ENCODE data around the gene CST2.
"Not testable (repeated sequence)": the region's sequence is repeated elsewhere in the genome, so short reads cannot be mapped to it uniquely, and the experiment has no call there.

CST2 gene

DNA sequence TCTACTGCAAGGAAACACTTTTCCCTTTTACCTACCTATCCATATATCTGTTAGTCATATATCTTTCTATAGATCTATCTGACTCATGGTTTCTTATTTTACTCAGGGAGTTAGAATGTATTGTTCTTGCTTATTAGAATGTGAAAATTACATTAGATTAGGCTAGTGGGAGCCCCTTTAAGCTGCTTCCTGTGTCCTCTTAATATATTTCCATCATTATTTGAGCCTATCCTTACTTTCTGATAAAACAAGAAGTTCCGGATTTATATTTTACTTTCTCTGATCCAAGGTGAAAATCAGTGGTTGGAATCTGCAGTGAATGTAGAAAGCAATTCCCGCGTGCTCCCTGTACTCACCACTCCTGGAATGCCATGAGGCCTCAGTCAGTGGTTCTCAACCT lies 31.0 kb downstream of the CST2 start:
- Histone ChIP-seq H3K27me3 (no peaks in the 10 kb centered on the region), H3K27ac (no peak overlapping the region), H3K9me3 (no peaks in the 10 kb centered on the region), H3K36me3 (no peaks in the 10 kb centered on the region), H3K4me3 (ENCODE audit: low read depth in 1 of 2, low read length in 1 of 2) (no peak overlapping the region), H3K4me1 (ENCODE audit: control insufficient read depth in 1 of 2, insufficient read depth in 1 of 2, low read depth in 1 of 2, low read length in 1 of 2) (no peaks in the 10 kb centered on the region)
- TF ChIP-seq, protein P1, sequence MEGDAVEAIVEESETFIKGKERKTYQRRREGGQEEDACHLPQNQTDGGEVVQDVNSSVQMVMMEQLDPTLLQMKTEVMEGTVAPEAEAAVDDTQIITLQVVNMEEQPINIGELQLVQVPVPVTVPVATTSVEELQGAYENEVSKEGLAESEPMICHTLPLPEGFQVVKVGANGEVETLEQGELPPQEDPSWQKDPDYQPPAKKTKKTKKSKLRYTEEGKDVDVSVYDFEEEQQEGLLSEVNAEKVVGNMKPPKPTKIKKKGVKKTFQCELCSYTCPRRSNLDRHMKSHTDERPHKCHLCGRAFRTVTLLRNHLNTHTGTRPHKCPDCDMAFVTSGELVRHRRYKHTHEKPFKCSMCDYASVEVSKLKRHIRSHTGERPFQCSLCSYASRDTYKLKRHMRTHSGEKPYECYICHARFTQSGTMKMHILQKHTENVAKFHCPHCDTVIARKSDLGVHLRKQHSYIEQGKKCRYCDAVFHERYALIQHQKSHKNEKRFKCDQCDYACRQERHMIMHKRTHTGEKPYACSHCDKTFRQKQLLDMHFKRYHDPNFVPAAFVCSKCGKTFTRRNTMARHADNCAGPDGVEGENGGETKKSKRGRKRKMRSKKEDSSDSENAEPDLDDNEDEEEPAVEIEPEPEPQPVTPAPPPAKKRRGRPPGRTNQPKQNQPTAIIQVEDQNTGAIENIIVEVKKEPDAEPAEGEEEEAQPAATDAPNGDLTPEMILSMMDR (IDR thresholded peaks at IDR 0.05), result no peak

DNA sequence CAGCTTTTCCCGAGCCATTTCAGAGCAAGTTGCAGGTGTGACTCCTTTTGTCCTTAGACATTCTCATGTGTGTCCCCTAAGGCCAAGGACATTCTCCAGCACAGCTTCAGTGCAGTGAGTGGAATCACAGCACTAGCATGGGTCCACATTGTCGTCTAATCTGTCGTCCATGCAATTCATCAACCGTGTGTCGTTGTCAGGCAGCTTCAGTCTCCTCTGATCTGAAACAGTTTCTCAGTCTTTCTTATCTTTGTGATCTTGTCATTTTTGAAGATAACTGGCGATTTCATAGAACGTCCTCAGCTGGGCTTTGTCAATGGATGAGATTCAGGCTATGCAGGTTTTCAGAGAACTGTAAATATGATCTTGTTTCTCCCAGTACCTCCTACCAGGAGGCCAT lies 31.7 kb downstream of the CST2 start:
- Histone ChIP-seq H3K4me1 (ENCODE audit: control insufficient read depth in 1 of 2, insufficient read depth in 1 of 2, low read depth in 1 of 2, low read length in 1 of 2) (no peaks in the 10 kb centered on the region), H3K36me3 (no peaks in the 10 kb centered on the region), H3K27me3 (no peaks in the 10 kb centered on the region), H3K27ac (no peak overlapping the region), H3K9me3 (no peaks in the 10 kb centered on the region), H3K4me3 (ENCODE audit: low read depth in 1 of 2, low read length in 1 of 2) (no peak overlapping the region)
- TF ChIP-seq, protein P1 (IDR thresholded peaks at IDR 0.05), result no peak

DNA sequence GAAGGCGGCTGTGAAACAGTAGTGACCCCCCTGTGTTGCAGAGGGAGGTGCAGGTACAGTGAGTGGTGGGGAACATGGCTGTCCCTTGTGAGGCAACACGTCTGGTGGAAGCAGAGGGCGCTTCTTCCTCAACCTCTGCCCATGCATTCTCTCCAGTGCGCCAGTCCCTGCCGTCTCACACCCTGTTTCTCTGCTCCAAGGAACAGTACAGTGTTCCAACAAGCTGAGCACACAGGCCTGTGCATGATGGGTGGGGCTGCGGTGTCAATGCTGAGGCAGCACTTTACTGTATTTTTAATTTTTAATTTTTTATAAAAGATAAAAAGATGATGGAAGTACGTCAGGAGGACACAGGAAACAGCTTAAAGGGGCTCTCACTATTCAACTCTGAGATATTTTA lies 32.5 kb downstream of the CST2 start:
- Histone ChIP-seq H3K27ac (no peak overlapping the region), H3K9me3 (no peaks in the 10 kb centered on the region), H3K4me3 (ENCODE audit: low read depth in 1 of 2, low read length in 1 of 2) (no peak overlapping the region), H3K4me1 (ENCODE audit: control insufficient read depth in 1 of 2, insufficient read depth in 1 of 2, low read depth in 1 of 2, low read length in 1 of 2) (no peaks in the 10 kb centered on the region), H3K27me3 (no peaks in the 10 kb centered on the region), H3K36me3 (no peaks in the 10 kb centered on the region)
- TF ChIP-seq, protein P1 (IDR thresholded peaks at IDR 0.05), result no peak

DNA sequence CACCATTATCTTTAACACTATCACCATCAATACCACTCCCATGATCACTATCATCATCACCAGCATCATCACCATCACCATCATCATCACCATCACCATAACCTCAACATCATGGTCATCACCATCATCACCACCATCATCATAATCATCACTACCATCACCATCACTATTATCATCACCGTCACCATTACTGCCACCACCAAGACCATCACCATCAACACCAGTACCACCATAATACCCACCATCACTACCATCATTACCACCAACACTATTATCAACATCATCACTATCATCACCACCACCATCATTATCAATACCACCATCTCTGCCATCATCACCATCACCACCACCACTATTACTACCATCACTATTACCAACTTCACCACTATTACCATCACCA lies 43.1 kb downstream of the CST2 start:
- Histone ChIP-seq H3K4me1 (ENCODE audit: control insufficient read depth in 1 of 2, insufficient read depth in 1 of 2, low read depth in 1 of 2, low read length in 1 of 2) (no peaks in the 10 kb centered on the region), H3K27ac (no peak overlapping the region), H3K9me3 (no peaks in the 10 kb centered on the region), H3K36me3 (no peaks in the 10 kb centered on the region), H3K27me3 (no peaks in the 10 kb centered on the region), H3K4me3 (ENCODE audit: low read depth in 1 of 2, low read length in 1 of 2) (no peak overlapping the region)
- TF ChIP-seq, protein P1 (IDR thresholded peaks at IDR 0.05), result no peak

DNA sequence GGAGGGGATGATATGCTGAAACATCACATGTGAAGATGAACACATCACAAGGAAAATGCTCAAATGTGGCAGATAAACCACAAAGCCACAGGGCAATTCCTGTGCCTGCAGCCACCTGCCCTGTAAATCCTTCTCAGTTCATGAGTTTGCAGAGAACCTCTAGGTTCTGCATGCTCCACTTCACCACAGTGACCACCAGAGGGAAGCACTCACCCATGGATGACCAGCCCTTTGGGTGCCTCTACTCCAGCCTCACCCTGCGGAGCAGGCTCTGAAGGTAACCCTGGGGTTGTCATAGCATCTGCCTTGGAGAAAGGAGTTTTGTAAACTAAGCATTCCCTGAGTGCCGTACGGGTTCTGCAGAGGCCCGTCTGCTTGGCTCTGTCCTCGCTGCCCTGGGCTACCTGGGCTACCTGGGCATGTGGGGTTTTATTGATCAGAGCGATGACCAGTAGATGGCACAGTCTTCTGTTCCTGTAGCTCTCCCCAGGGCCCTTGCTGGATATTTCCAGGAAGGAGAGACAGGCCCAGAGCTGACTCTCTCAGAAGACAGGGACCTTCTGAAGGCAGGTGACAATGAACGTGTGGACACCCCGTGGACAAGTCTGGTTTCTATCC lies 44.1 kb downstream of the CST2 start:
- Histone ChIP-seq H3K36me3 (no peaks in the 10 kb centered on the region), H3K4me1 (ENCODE audit: control insufficient read depth in 1 of 2, insufficient read depth in 1 of 2, low read depth in 1 of 2, low read length in 1 of 2) (no peaks in the 10 kb centered on the region), H3K4me3 (ENCODE audit: low read depth in 1 of 2, low read length in 1 of 2) (no peak overlapping the region), H3K9me3 (no peaks in the 10 kb centered on the region), H3K27me3 (no peaks in the 10 kb centered on the region), H3K27ac (no peak overlapping the region)
- TF ChIP-seq, protein P1 (IDR thresholded peaks at IDR 0.05), result no peak

DNA sequence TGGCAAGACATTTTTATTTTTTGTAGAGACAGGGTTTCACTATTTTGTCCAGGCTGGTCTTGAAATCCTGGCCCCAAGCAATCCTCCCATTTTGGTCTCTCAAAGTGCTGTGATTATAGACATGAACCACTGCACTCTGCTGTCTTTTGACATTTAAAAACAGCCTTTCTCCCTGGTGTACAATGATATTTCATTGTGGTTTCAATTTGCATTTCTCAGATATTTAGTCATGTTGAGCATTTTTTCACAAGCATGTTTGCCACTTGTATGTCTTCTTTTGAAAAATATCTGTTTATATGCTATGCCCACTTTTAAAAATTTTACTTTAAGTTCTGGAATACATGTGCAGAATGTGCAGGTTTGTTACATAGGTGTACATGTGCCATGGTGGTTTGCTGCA lies 47.9 kb downstream of the CST2 start:
- not testable (repeated sequence) for H3K4me3 ChIP-seq (ENCODE audit: low read depth in 1 of 2, low read length in 1 of 2); H3K36me3 ChIP-seq; H3K4me1 ChIP-seq (ENCODE audit: control insufficient read depth in 1 of 2, insufficient read depth in 1 of 2, low read depth in 1 of 2, low read length in 1 of 2); H3K27me3 ChIP-seq; H3K9me3 ChIP-seq; H3K27ac ChIP-seq

DNA sequence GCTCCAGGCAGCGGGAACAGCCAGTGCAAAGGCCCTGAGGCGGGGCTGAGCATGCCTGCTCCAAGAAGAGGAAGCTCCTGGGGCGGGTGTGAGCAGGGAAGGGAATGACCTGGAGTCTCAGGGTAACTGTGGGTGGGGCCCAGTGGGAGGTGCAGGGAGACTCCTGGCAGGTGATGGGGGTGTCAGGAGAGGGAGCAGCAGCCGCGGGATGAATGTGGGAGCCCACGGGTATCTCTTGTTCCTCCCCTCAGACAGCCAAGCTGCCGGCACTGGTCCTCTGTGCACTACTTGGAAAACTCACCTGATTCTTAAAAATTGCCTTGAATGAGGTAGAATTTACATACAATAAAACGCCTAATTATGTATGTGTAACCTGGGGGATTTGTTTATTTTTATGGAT lies 49.1 kb downstream of the CST2 start:
- not testable (repeated sequence) for H3K4me1 ChIP-seq (ENCODE audit: control insufficient read depth in 1 of 2, insufficient read depth in 1 of 2, low read depth in 1 of 2, low read length in 1 of 2); H3K27me3 ChIP-seq; H3K36me3 ChIP-seq; H3K9me3 ChIP-seq; H3K27ac ChIP-seq; H3K4me3 ChIP-seq (ENCODE audit: low read depth in 1 of 2, low read length in 1 of 2)

Data from neutrophil (primary cell).